ENCODE results near the gene TMC2. TPM values are rescaled to one million over a fixed set of nuclear protein-coding genes. Genes with fewer than 3 reads are reported as not detected.

Gene TMC2
- total RNA-seq, 1 experiment from 2014 or later = not detected

DNA sequence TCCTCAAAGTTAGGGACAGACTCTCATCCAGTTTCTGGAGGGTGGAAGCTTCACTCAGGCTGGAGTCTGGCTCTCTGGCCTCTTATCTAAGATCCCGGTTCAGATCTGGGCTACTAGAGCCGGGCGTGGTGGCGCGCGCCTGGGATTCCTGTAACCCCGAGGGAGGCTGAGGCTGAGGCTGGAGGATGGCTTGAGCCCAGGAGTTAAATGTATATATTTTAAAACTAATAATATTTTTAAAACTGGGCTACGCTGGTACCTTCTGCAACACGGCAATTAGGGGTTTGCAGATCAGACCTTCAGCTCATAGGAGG is 26.9 kb upstream of the TMC2 start:
- Histone ChIP-seq H3K27ac (ENCODE audit: low read depth, low read length, poor library complexity, severe bottlenecking) (peak overlapping the region; percentile 94), H3K9me3 (ENCODE audit: low read depth, low read length, poor library complexity, severe bottlenecking) (no peaks in the 10 kb centered on the region), H3K4me1 (ENCODE audit: insufficient read depth, low read length, poor library complexity, severe bottlenecking) (peaks cover 6% of the 10 kb centered on the region), H3K36me3 (ENCODE audit: insufficient read depth, low read length, poor library complexity, severe bottlenecking) (no peaks in the 10 kb centered on the region), H3K27me3 (replicated peaks; ENCODE audit: insufficient read depth, low read depth, low read length, poor library complexity) (no peaks in the 10 kb centered on the region), H3K4me3 (ENCODE audit: low read depth, low read length, poor library complexity, severe bottlenecking) (peak overlapping the region; percentile 88)
- DNase-seq (ENCODE audit: low spot score) = no peak
- TF ChIP-seq EZH2 (IDR thresholded peaks at IDR 0.05; ENCODE audit: borderline replicate concordance, low read depth, low read length, poor library complexity, severe bottlenecking) = no peak
- TF ChIP-seq, protein P1, sequence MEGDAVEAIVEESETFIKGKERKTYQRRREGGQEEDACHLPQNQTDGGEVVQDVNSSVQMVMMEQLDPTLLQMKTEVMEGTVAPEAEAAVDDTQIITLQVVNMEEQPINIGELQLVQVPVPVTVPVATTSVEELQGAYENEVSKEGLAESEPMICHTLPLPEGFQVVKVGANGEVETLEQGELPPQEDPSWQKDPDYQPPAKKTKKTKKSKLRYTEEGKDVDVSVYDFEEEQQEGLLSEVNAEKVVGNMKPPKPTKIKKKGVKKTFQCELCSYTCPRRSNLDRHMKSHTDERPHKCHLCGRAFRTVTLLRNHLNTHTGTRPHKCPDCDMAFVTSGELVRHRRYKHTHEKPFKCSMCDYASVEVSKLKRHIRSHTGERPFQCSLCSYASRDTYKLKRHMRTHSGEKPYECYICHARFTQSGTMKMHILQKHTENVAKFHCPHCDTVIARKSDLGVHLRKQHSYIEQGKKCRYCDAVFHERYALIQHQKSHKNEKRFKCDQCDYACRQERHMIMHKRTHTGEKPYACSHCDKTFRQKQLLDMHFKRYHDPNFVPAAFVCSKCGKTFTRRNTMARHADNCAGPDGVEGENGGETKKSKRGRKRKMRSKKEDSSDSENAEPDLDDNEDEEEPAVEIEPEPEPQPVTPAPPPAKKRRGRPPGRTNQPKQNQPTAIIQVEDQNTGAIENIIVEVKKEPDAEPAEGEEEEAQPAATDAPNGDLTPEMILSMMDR (conservative IDR thresholded peaks at IDR 0.05; ENCODE audit: low read depth, low read length) = no peak
- no TSS peak for BruUV-seq (replicated peaks)
- CTCF ChIA-PET = interaction anchor here (0.6 to 1.0 kb wide), 2 partner anchors 13 to 184 kb away, joined by 3 to 5 read pairs; no protein-coding TSS in a partner anchor
- POLR2A ChIA-PET (ENCODE audit: low non-redundant PET) = interaction anchor here (0.6 kb wide), 1 partner anchor 385 kb away, joined by 4 read pairs; no protein-coding TSS in a partner anchor
- intact Hi-C loops (cut with micrococcal nuclease; ENCODE audit: unreplicated experiment) = no loop called here

DNA sequence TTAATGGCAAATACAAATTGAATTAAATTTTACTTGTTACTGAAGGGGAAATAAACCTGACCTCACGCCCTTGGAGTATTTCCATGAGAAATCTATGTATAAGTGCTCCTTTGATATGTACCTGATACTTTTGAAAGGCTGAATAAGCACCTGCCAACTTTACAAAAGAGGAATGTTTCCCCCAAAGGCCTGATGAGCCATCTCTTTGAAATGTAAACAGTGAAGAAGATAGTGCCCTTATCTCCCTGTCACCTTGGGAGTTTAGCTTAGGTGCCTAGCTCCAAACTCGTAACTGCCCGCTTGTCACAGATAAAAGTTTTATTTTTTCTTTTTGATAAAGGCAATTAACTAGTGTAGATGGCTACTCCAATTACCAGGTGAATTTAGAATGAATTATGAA is 26.6 kb upstream of the TMC2 start:
- no peak for DNase-seq (ENCODE audit: low spot score)
- intact Hi-C loops (cut with micrococcal nuclease; ENCODE audit: unreplicated experiment) = no loop called here
- H3K36me3 ChIP-seq (ENCODE audit: insufficient read depth, low read length, poor library complexity, severe bottlenecking) = no peaks in the 10 kb centered on the region
- peaks cover 6% of the 10 kb centered on the region for H3K4me1 ChIP-seq (ENCODE audit: insufficient read depth, low read length, poor library complexity, severe bottlenecking)
- no peak overlapping the region for H3K27ac ChIP-seq (ENCODE audit: low read depth, low read length, poor library complexity, severe bottlenecking)
- TF ChIP-seq, protein P1 (conservative IDR thresholded peaks at IDR 0.05; ENCODE audit: low read depth, low read length) = no peak
- no peak for TF ChIP-seq EZH2 (IDR thresholded peaks at IDR 0.05; ENCODE audit: borderline replicate concordance, low read depth, low read length, poor library complexity, severe bottlenecking)
- POLR2A ChIA-PET (ENCODE audit: low non-redundant PET) = no interaction called here
- no peaks in the 10 kb centered on the region for H3K9me3 ChIP-seq (ENCODE audit: low read depth, low read length, poor library complexity, severe bottlenecking)
- CTCF ChIA-PET = interaction anchor here (1.0 kb wide), 1 partner anchor 12 kb away, joined by 3 read pairs; no protein-coding TSS in a partner anchor
- no TSS peak for BruUV-seq (replicated peaks)
- peak overlapping the region; percentile 88 for H3K4me3 ChIP-seq (ENCODE audit: low read depth, low read length, poor library complexity, severe bottlenecking)
- no peaks in the 10 kb centered on the region for H3K27me3 ChIP-seq (replicated peaks; ENCODE audit: insufficient read depth, low read depth, low read length, poor library complexity)

DNA sequence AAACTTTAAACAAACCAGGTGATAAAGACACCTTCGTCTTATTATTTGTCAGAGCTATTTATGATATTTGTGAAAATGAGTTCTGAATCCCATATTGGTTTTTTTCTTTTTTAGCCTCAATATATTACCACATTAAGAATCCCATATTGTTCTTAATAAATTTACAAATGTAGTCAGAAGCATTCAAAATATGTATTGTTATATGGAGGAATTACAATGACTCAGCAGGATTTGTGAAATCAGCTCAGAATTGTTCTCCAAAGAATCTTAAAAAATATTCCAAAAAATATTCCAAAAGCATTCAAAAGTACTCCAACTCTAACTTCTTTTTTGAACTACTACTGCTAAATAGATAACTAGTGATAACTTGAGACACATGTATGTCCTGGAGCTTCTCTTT is 21.2 kb upstream of the TMC2 start:
- Histone ChIP-seq H3K4me1 (ENCODE audit: insufficient read depth, low read length, poor library complexity, severe bottlenecking) (no peaks in the 10 kb centered on the region), H3K27ac (ENCODE audit: low read depth, low read length, poor library complexity, severe bottlenecking) (no peak overlapping the region), H3K9me3 (ENCODE audit: low read depth, low read length, poor library complexity, severe bottlenecking) (no peaks in the 10 kb centered on the region), H3K4me3 (ENCODE audit: low read depth, low read length, poor library complexity, severe bottlenecking) (no peak overlapping the region), H3K36me3 (ENCODE audit: insufficient read depth, low read length, poor library complexity, severe bottlenecking) (no peaks in the 10 kb centered on the region), H3K27me3 (replicated peaks; ENCODE audit: insufficient read depth, low read depth, low read length, poor library complexity) (no peaks in the 10 kb centered on the region)
- no peak for DNase-seq (ENCODE audit: low spot score)
- intact Hi-C loops (cut with micrococcal nuclease; ENCODE audit: unreplicated experiment) = no loop called here
- no TSS peak for BruUV-seq (replicated peaks)
- ChIA-PET POLR2A (ENCODE audit: low non-redundant PET) (interaction anchor here (0.6 kb wide), 1 partner anchor 44 kb away, joined by 4 read pairs; the partner anchor contains the start of gene SNRPB), CTCF (interaction anchor here (0.7 kb wide), 1 partner anchor 9 kb away, joined by 5 read pairs; no protein-coding TSS in a partner anchor)
- TF ChIP-seq, protein P1 (conservative IDR thresholded peaks at IDR 0.05; ENCODE audit: low read depth, low read length) = no peak

All from A673 (cell line).